Fibroblast of the aortic adventitia (primary cell): ENCODE results near the gene TLX1. TPM values are rescaled to one million over a fixed set of nuclear protein-coding genes. Genes with fewer than 3 reads are reported as not detected.

Experiments
- DNase-seq: peaks from one replicate; pipeline ENCODE4 v3.0.0-alpha.2; 2010; ENCODE audit warnings: low read depth
- H3K4me3 ChIP-seq: 2 replicates; pipeline ENCODE4 v1.5.1; 2011; ENCODE audit warnings: low read depth, mild to moderate bottlenecking, control low read depth, low read length, moderate library complexity
- total RNA-seq: library from RNA; depleted of rRNA; stranded (reverse); fragments of >200 nt; gene quantifications from 2 replicates; pipeline ENCODE4 v1.2.3, GENCODE V29; 2012; ENCODE audit warnings: low replicate concordance
- TF ChIP-seq, protein P1 (sequence below): IDR thresholded peaks from 2 replicates; pipeline ENCODE4 v1.5.1; 2011; ENCODE audit warnings: mild to moderate bottlenecking, low read length, control low read depth, inconsistent platforms; ENCODE audit not compliant: insufficient read depth

Gene TLX1
- 0.16 TPM in 1 of 2 replicates, not detected in the other for total RNA-seq

- DNase-seq = no peak
- no peak within 1 kb of the TSS for H3K4me3 ChIP-seq
- TF ChIP-seq, protein P1, sequence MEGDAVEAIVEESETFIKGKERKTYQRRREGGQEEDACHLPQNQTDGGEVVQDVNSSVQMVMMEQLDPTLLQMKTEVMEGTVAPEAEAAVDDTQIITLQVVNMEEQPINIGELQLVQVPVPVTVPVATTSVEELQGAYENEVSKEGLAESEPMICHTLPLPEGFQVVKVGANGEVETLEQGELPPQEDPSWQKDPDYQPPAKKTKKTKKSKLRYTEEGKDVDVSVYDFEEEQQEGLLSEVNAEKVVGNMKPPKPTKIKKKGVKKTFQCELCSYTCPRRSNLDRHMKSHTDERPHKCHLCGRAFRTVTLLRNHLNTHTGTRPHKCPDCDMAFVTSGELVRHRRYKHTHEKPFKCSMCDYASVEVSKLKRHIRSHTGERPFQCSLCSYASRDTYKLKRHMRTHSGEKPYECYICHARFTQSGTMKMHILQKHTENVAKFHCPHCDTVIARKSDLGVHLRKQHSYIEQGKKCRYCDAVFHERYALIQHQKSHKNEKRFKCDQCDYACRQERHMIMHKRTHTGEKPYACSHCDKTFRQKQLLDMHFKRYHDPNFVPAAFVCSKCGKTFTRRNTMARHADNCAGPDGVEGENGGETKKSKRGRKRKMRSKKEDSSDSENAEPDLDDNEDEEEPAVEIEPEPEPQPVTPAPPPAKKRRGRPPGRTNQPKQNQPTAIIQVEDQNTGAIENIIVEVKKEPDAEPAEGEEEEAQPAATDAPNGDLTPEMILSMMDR = no peak
Observed at GRCh38 chr10:101130984-101131961, at the start of gene TLX1. Gene TLX1 (plus strand): TSS chr10:101131300. CDS start chr10:101131542, 242 bp downstream.

GRCh38 chr10:101085846-101086245 lies 45.3 kb upstream of the TLX1 start:
- no peak overlapping the region for H3K4me3 ChIP-seq
- DNase-seq = no peak
- TF ChIP-seq, protein P1 = no peak

- TF ChIP-seq, protein P1 = no peak
- no peak for DNase-seq
- no peak overlapping the region for H3K4me3 ChIP-seq
Observed at GRCh38 chr10:101087376-101087775, 43.7 kb upstream of the TLX1 start.

GRCh38 chr10:101087965-101088364 lies 43.1 kb upstream of the TLX1 start:
- no peak for DNase-seq
- H3K4me3 ChIP-seq = no peak overlapping the region
- TF ChIP-seq, protein P1 = no peak

DNA sequence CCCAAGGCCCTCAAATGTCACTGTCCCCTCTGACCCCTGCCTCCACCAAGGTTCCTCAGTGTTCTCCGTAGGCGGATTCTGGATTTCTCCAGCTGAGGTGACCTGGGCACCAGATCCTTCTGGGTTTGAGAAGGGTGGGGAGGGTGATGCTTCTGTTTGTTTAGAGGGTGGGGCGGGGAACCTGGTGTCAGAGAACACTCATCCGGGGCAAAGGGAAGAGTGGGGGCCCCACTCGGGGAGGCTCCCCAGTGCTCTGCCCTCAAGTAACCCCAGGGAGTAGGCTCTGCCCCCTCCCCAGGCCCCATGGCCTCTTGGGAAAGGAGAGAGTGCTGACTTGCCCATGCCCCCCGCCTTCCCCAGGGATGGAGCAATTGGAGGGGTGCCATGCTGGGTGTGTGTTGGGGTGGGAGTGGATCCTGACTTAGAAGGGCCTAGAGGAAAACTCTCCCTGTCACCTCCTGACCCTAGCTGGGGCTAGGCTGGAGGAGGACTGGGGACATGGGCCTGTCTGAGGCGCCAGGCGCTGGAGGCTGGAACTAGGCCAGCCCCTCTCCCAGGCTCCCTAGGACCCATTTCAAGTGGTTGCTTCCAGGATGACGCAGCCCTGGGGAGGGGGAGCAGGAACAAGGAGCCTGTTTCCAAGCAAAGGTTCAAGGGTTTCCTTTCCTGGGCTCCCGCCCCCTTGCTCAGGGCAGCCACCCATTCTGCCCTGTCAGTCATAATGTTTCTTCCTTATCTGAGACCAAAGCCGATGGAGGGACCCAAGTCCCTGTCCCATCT lies 41.4 kb upstream of the TLX1 start:
- TF ChIP-seq, protein P1 = no peak
- DNase-seq = no peak
- H3K4me3 ChIP-seq = no peak overlapping the region

DNA sequence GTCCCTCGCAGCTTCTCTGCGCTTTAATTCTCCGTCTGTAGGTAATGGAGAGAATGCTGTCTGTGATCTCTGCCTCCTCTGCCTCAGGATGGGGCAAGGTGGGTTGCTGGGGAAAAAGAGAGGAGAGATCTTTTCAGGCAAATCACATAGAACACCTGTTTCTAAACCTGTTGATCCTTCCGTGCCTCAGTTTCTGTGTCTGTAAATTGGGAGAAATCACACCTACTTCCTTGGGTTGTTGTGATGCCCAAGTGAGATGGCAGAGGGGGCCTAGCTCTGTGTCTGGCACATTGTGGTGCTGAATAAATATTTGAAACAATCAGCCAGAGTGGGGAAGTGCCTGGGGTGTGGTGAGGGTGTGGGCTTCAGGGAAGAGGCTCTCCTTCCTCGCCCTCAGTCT lies 40.5 kb upstream of the TLX1 start:
- TF ChIP-seq, protein P1 = no peak
- DNase-seq = no peak
- H3K4me3 ChIP-seq = no peak overlapping the region
